Breast epithelium (tissue), 3 donors: ENCODE measurements around the gene BCAR1.

Experiments
- CTCF ChIP-seq, 3 donors: fragments of 450-650 bp; IDR thresholded peaks; one replicate each; pipeline ENCODE4 v1.5.1; 2016 to 2017; ENCODE audit warnings: antibody characterized with exemption in 3 of 3, mild to moderate bottlenecking in 3 of 3, moderate library complexity in 3 of 3
- POLR2A ChIP-seq: fragments of 450-650 bp; IDR thresholded peaks from one replicate; pipeline ENCODE4 v1.6.1; 2016; ENCODE audit warnings: antibody characterized with exemption, mild to moderate bottlenecking, moderate library complexity
- POLR2AphosphoS5 ChIP-seq, 3 donors: sonication (generic); formaldehyde crosslinking; IDR thresholded peaks; one replicate each; pipeline ENCODE4 v1.6.1; 2017; ENCODE audit warnings: antibody characterized with exemption in 3 of 3

- TF ChIP-seq CTCF (IDR thresholded peaks at IDR 0.05), result no peak
- no peak for TF ChIP-seq POLR2A
- TF ChIP-seq POLR2AphosphoS5 (IDR thresholded peaks at IDR 0.05), result no peak
Measured at GRCh38 chr16:75181630-75182029, 69.8 kb downstream of the BCAR1 start.
